ENCODE data around the gene MUC2. TPM values are rescaled to one million over a fixed set of nuclear protein-coding genes. Genes with fewer than 3 reads are reported as not detected.

The MUC2 gene
- total RNA-seq (2014; rRNA removed; shearing (Covaris generic); ENCODE audit: low replicate concordance), result not detected in 2 replicates

DNA sequence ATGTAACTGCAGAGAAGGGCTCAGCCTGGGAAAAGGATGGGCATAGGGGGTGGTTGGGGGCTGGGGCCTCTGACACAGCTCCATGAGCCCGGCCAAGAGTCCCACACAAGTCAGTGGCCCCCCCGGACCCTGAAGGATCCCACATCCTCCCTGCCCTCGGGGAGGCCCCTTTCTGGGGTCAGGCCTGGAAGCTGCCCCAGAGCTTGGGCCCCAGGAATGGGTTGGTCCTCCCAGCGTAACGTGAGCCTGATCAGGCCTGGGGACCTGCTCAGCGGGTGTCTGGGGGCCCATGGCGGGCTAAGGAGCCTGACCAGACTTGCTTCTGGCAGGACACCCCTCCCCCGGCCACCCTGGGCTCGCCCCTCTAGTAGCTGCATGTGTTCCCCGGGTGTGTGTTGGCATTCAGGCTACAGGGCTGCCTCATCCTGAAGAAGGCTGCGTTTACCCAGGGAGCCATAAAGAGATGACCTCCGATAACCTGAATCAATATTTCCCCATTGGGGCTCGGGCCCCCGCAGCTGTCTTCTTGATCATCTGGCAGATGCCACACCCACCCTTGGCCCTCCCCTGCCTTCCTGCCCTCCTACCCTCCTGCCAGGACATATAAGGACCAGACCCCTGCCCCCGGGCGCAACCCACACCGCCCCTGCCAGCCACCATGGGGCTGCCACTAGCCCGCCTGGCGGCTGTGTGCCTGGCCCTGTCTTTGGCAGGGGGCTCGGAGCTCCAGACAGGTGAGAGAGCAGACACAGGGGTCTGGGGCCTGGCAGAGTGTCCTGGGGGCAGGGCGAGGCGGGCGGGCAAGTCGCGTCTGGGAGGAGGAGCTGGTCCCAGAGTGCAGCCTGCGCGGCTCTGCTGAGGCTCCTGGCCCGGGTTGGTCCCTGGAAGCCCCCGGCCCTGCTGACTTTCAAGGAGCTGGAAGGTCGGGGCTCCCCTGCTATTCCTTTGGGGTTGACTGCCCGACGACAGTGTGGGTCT, at the start of gene MUC2:
Gene MUC2 (plus strand): TSS at position 631 of the 978 bp plus-strand sequence.
- in situ Hi-C loops (cut with HindIII; ENCODE audit: low pct_unique_long_range_greater_than_20kb, low sequenced_read_pairs), result no loop called here
- no peak for DNase-seq (ENCODE audit: low read depth)

GRCh38 chr11:1025410-1026162, 49.1 kb upstream of the MUC2 start:
- no peak for DNase-seq (ENCODE audit: low read depth)
- in situ Hi-C loops (cut with HindIII; ENCODE audit: low pct_unique_long_range_greater_than_20kb, low sequenced_read_pairs), result no loop called here

- no peak for DNase-seq (ENCODE audit: low read depth)
- in situ Hi-C loops (cut with HindIII; ENCODE audit: low pct_unique_long_range_greater_than_20kb, low sequenced_read_pairs), result no loop called here
Observed at GRCh38 chr11:1026163-1026450, 48.6 kb upstream of the MUC2 start.

- in situ Hi-C loops (cut with HindIII; ENCODE audit: low pct_unique_long_range_greater_than_20kb, low sequenced_read_pairs), result no loop called here
- no peak for DNase-seq (ENCODE audit: low read depth)
Observed at GRCh38 chr11:1026641-1027482, 47.8 kb upstream of the MUC2 start.

GRCh38 chr11:1027483-1028290, 47.0 kb upstream of the MUC2 start:
- no peak for DNase-seq (ENCODE audit: low read depth)
- in situ Hi-C loops (cut with HindIII; ENCODE audit: low pct_unique_long_range_greater_than_20kb, low sequenced_read_pairs), result no loop called here

DNA sequence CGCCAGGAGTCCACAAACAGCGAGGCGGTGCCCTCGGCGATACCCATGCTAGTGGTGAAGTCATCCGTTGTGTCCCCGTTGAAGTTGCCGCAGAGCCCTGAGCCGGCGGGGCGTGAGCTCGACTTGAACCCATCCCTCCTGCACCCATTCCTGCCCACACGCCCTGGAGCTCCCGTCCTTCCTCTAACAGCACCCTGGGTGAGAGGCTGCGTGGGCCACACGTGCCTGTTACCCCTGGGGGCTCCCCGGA, 46.5 kb upstream of the MUC2 start:
- no peak for DNase-seq (ENCODE audit: low read depth)
- in situ Hi-C loops (cut with HindIII; ENCODE audit: low pct_unique_long_range_greater_than_20kb, low sequenced_read_pairs), result no loop called here

DNA sequence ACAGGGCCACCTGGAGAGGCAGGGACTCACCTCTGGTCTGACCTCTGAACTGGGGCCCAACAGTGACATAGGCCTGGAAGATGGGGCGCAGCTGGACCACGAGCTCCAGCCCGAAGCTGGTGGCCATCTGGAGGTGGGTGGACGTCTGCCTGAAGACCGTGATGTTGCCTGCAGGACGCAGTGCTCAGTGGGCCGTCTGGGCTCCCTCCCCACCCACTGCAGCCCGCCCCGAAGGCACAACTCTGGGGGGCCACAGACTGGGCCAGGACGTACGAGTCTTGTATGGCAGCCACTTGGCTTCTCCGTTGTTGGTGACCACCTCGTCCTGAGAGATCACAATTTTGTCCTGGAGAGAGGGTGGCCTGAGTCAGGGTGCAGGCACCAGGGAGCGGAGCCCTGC, 46.1 kb upstream of the MUC2 start:
- in situ Hi-C loops (cut with HindIII; ENCODE audit: low pct_unique_long_range_greater_than_20kb, low sequenced_read_pairs), result no loop called here

GRCh38 chr11:1029051-1029450, 45.6 kb upstream of the MUC2 start:
- no peak for DNase-seq (ENCODE audit: low read depth)
- in situ Hi-C loops (cut with HindIII; ENCODE audit: low pct_unique_long_range_greater_than_20kb, low sequenced_read_pairs), result no loop called here

More for the DNA sequence above, 46.1 kb upstream of the MUC2 start:
- no peak for DNase-seq (ENCODE audit: low read depth)

- DNase-seq (ENCODE audit: low read depth), result no peak
- in situ Hi-C loops (cut with HindIII; ENCODE audit: low pct_unique_long_range_greater_than_20kb, low sequenced_read_pairs), result no loop called here
Observed at GRCh38 chr11:1029654-1030053, 45.0 kb upstream of the MUC2 start.

- in situ Hi-C loops (cut with HindIII; ENCODE audit: low pct_unique_long_range_greater_than_20kb, low sequenced_read_pairs), result no loop called here
- DNase-seq (ENCODE audit: low read depth), result no peak
Observed at GRCh38 chr11:1030086-1030485, 44.6 kb upstream of the MUC2 start.

DNA sequence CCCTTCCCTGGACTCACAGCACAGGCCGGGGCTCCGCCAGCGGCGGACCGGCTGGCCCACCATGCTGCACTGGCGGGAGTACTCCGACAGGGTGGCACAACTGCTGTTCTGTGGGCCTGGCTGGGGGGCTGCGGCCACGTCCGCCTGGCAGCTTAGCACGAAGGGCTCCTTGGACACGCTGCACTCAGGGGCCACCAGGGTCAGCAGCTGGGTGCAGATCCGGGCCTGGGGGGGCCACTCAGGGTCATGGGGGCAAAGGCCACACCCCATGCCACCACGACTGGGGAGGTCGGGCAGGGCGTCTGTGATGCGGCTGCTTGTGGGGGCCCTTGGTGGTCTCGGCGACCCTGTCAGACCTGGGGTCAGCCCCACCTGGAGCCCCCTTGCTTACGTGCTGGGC, 44.1 kb upstream of the MUC2 start:
- in situ Hi-C loops (cut with HindIII; ENCODE audit: low pct_unique_long_range_greater_than_20kb, low sequenced_read_pairs), result no loop called here
- DNase-seq (ENCODE audit: low read depth), result no peak

DNA sequence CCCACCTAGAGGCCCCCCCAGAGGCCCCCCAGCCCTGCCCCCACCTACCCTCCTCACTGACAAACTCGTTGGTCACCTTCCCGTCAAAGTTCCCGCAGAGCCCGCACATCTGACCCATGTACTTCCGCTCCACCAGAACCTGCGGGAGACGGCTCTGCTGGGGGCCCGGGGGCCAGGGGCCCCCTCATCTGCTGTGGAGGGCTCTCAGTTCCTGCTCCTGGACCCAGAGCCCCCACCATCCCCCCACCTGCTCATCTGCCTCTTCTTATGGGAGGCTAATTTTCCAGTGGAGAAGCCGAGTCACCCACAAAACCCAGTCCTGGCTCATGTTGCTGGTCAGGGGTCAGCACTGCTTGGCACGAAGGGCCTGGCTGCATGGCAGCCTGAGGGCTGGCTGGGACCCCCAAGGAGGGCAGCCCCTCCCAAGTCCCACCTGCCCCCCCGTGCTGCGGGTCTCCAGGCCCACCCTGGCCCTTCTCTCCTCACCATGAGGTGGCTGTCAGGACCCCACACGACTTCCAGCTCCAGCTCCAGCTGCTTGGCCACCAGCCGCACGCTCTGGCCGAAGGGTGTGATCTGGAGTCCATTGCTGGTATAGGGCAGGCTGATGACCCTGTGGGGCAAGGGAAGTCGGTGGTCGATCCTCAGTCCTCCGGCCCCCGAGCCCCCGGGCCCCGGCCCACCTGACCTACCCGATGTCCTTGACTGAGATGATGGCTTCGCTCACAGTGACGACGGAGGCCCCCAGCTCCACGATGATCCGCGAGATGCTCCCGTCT, 43.4 kb upstream of the MUC2 start:
- DNase-seq (ENCODE audit: low read depth), result no peak
- in situ Hi-C loops (cut with HindIII; ENCODE audit: low pct_unique_long_range_greater_than_20kb, low sequenced_read_pairs), result no loop called here

- in situ Hi-C loops (cut with HindIII; ENCODE audit: low pct_unique_long_range_greater_than_20kb, low sequenced_read_pairs), result no loop called here
Observed at GRCh38 chr11:1032310-1032891, 42.3 kb upstream of the MUC2 start.

DNA sequence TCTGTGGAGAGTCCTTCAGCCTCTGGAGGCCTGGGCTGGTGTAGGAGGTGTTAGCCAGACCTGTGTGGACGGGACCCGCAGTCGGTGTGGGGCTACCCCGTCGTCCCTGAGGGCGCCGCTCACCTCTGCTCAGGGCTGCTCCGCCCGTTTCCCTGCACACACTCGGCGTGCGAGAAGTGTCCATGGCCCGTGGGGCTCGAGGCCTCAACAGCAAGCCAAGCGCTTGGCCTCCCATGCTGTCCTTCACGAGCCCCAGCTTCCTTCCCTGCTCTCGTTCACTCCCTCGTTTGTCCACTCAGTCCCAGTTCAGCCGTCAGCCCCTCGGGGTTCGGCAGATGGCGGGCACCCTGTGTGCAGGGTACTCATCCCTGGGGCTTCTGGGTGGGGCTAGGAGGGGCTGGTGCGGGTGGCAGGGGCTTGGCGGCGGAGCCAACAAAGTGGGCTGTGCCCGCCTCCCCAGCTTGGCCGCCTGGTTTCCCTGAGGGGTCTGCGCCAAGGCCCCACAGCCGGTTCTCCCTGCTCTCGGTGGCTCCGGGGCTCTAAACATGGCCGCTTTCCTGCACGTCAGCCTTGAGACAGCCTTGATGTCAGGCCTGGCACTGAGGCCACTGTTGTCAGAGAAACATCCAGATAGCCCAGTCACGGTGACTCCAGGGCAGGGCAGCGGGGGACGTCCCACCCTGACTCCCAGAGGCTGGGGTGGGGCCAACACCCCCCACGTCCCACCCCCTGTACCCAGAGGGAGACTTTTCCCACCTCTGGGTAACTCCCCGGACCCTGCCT, 41.5 kb upstream of the MUC2 start:
- no peak for DNase-seq (ENCODE audit: low read depth)
- in situ Hi-C loops (cut with HindIII; ENCODE audit: low pct_unique_long_range_greater_than_20kb, low sequenced_read_pairs), result no loop called here

More at GRCh38 chr11:1032310-1032891, 42.3 kb upstream of the MUC2 start:
- no peak for DNase-seq (ENCODE audit: low read depth)

DNA sequence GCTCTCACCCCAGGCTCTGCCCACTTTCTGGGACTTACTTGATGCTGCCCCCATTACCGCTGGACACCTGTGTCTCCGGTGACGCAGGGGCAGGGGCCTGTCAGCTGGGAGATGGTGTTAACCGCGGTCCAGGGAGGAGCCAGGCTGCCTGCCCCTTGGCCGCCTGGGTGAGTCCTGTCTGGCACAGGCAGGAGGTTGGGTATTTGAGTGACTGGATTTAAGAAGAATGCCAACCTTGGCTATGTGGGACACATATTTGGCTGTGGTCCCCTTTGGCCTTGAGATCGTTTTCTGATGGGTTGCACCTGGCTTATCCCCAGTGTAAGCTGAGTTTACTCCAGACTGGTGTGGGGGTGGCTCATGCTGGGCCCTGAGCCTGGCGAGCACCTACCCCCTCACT, 40.7 kb upstream of the MUC2 start:
- in situ Hi-C loops (cut with HindIII; ENCODE audit: low pct_unique_long_range_greater_than_20kb, low sequenced_read_pairs), result no loop called here
- DNase-seq (ENCODE audit: low read depth), result no peak

- in situ Hi-C loops (cut with HindIII; ENCODE audit: low pct_unique_long_range_greater_than_20kb, low sequenced_read_pairs), result no loop called here
- no peak for DNase-seq (ENCODE audit: low read depth)
Observed at GRCh38 chr11:1034456-1035295, 40.0 kb upstream of the MUC2 start.
